ENCODE measurements around the gene MTMR4.

- TF ChIP-seq CEBPB (IDR thresholded peaks at IDR 0.05) (no peak), ELK1 (IDR thresholded peaks at IDR 0.05; ENCODE audit: low read depth, low read length) (no peak), PBX3 (IDR thresholded peaks at IDR 0.05) (no peak), RNF2 (IDR thresholded peaks at IDR 0.05; ENCODE audit: borderline replicate concordance, low read depth) (no peak), CHD4 (IDR thresholded peaks at IDR 0.05; ENCODE audit: borderline replicate concordance) (no peak), EP300 (IDR thresholded peaks at IDR 0.05) (no peak), POLR2A (IDR thresholded peaks at IDR 0.05; ENCODE audit: low read length) (no peak), RCOR1 (IDR thresholded peaks at IDR 0.05; ENCODE audit: low read depth, low read length) (no peak), CTCF (IDR thresholded peaks at IDR 0.05) (no peak), MAX (IDR thresholded peaks at IDR 0.05) (no peak), KDM1A (IDR thresholded peaks at IDR 0.05; ENCODE audit: low read depth) (no peak), CHD2 (IDR thresholded peaks at IDR 0.05; ENCODE audit: low read length, partially characterized antibody) (no peak)
Observed at GRCh38 chr17:58446086-58446485, 68.4 kb downstream of the MTMR4 start.

All from A549 (cell line).